Stomach (tissue), 4 donors: ENCODE measurements around the gene CTRB1.

Experiments
- EP300 ChIP-seq: sonication (generic); formaldehyde crosslinking; IDR thresholded peaks from one replicate; pipeline ENCODE4 v1.6.1; 2017; ENCODE audit warnings: antibody characterized with exemption
- POLR2A ChIP-seq, 4 donors: fragments of 450-650 bp; IDR thresholded peaks; one replicate each; pipeline ENCODE4 v1.6.1; 2016; ENCODE audit warnings: antibody characterized with exemption in 4 of 4, control low read depth in 2 of 4, mild to moderate bottlenecking in 1 of 4, moderate library complexity in 1 of 4
- POLR2AphosphoS5 ChIP-seq, 3 donors: sonication (generic); formaldehyde crosslinking; IDR thresholded peaks; one replicate each; pipeline ENCODE4 v1.6.1; 2016; ENCODE audit warnings: antibody characterized with exemption in 3 of 3
- TF ChIP-seq, protein P1 (sequence below), 7 experiments: fragments of 450-650 bp in 4 of 7; fragments of 200-600 bp in 3 of 7; sonication (generic) in 3 of 7; IDR thresholded peaks; one replicate each; pipeline ENCODE4 v1.5.1; 2016 to 2019; ENCODE audit warnings: antibody characterized with exemption in 7 of 7, control low read depth in 2 of 7, mild to moderate bottlenecking in 1 of 7

DNA sequence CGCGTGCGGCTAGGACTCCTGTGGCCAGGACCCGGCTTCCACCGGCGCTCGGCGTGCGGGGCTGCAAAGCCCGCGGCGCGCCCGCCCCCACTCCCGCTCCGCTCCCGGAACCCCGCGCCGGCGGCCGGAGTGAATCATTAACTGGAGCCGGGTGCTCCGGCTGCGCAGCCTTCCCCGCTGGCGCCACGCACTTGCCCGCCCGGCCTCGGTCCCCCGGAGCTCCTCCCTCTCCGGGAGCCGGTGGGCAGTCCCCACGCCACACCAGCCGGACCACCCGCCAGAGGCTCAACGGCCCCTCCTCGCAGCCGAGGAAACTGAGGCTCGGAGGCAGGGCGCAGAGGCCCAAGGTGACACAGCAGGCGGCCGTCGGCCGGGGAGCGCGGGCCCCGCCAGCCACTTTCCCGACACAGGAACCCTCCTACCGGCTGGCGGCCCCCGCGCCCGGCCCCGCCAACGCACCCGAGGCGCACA lies 32.1 kb downstream of the CTRB1 start:
- TF ChIP-seq, protein P1, sequence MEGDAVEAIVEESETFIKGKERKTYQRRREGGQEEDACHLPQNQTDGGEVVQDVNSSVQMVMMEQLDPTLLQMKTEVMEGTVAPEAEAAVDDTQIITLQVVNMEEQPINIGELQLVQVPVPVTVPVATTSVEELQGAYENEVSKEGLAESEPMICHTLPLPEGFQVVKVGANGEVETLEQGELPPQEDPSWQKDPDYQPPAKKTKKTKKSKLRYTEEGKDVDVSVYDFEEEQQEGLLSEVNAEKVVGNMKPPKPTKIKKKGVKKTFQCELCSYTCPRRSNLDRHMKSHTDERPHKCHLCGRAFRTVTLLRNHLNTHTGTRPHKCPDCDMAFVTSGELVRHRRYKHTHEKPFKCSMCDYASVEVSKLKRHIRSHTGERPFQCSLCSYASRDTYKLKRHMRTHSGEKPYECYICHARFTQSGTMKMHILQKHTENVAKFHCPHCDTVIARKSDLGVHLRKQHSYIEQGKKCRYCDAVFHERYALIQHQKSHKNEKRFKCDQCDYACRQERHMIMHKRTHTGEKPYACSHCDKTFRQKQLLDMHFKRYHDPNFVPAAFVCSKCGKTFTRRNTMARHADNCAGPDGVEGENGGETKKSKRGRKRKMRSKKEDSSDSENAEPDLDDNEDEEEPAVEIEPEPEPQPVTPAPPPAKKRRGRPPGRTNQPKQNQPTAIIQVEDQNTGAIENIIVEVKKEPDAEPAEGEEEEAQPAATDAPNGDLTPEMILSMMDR (IDR thresholded peaks at IDR 0.05): no peak
- TF ChIP-seq EP300 (no peak), POLR2AphosphoS5 (IDR thresholded peaks at IDR 0.05) (peak in 2 of 3 donors; percentile 58 to 69), POLR2A (IDR thresholded peaks at IDR 0.05) (peak in 1 of 4 donors; percentile 43)
